GM12891 (cell line): ENCODE results near the gene BCL3.

Experiments used
- POLR2A ChIP-seq: IDR thresholded peaks from 2 replicates; pipeline ENCODE4 v1.6.1; 2011; ENCODE audit warnings: low read depth, low read length, control low read depth
- POLR2AphosphoS5 ChIP-seq: IDR thresholded peaks from 2 replicates; pipeline ENCODE4 v1.6.1; 2011; ENCODE audit warnings: low read depth, low read length, control low read depth

DNA sequence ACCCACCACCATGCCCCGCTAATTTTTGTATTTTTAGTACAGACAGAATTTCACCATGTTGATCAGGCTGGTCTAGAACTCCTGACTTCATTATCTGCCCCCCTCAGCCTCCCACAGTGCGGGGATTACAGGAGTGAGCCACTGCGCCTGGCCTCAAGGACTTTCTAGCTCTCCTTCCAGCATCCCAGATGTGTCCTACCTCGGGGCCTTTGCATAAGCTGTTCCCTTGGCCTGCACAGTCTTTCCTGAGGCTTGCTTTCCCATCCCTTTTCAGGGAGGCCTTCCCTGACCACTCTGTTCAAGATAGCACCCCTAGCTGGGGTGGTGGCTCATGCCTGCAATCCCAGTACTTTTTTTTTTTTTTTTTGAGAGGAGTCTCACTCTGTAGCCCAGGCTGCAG lies 46.1 kb downstream of the BCL3 start:
- TF ChIP-seq POLR2A, result no peak
- TF ChIP-seq POLR2AphosphoS5, result no peak
